ENCODE data around the gene CCDC191.

Gene CCDC191

GRCh38 chr3:114025451-114025850 lies 30.9 kb downstream of the CCDC191 start:
- H3K36me3 Mint-ChIP-seq: peaks cover 13% of the 10 kb centered on the region
- H3K4me1 Mint-ChIP-seq: peaks cover 6% of the 10 kb centered on the region
- ATAC-seq: no peak
- no peak overlapping the region for H3K27ac Mint-ChIP-seq
- H3K9me3 Mint-ChIP-seq: no peaks in the 10 kb centered on the region
- H3K4me3 Mint-ChIP-seq: no peak overlapping the region
- no peaks in the 10 kb centered on the region for H3K27me3 Mint-ChIP-seq

- no peak overlapping the region for H3K27ac Mint-ChIP-seq
- no peak overlapping the region for H3K4me3 Mint-ChIP-seq
- H3K27me3 Mint-ChIP-seq: no peaks in the 10 kb centered on the region
- no peaks in the 10 kb centered on the region for H3K9me3 Mint-ChIP-seq
- peaks cover 6% of the 10 kb centered on the region for H3K36me3 Mint-ChIP-seq
- no peak for ATAC-seq
- peaks cover 6% of the 10 kb centered on the region for H3K4me1 Mint-ChIP-seq
These were observed 34.1 kb downstream of the CCDC191 start for GRCh38 chr3:114022145-114022802.

- no peak for ATAC-seq
- H3K4me1 Mint-ChIP-seq: peaks cover 6% of the 10 kb centered on the region
- H3K27ac Mint-ChIP-seq: no peak overlapping the region
- H3K9me3 Mint-ChIP-seq: no peaks in the 10 kb centered on the region
- no peaks in the 10 kb centered on the region for H3K27me3 Mint-ChIP-seq
- H3K4me3 Mint-ChIP-seq: no peak overlapping the region
- H3K36me3 Mint-ChIP-seq: peaks cover under 1% of the 10 kb centered on the region
These were observed 35.4 kb downstream of the CCDC191 start for GRCh38 chr3:114020907-114021306.

- Mint-ChIP-seq H3K4me3 (no peak overlapping the region), H3K27me3 (no peaks in the 10 kb centered on the region), H3K9me3 (no peaks in the 10 kb centered on the region), H3K36me3 (peaks cover 11% of the 10 kb centered on the region), H3K4me1 (peaks cover 6% of the 10 kb centered on the region), H3K27ac (no peak overlapping the region)
- ATAC-seq: no peak
These were observed 36.8 kb downstream of the CCDC191 start for GRCh38 chr3:114019486-114019885.

GRCh38 chr3:114014211-114014610 lies 42.1 kb downstream of the CCDC191 start:
- Mint-ChIP-seq H3K4me1 (peaks cover 20% of the 10 kb centered on the region), H3K27ac (no peak overlapping the region), H3K4me3 (no peak overlapping the region), H3K9me3 (no peaks in the 10 kb centered on the region), H3K36me3 (peaks cover 16% of the 10 kb centered on the region), H3K27me3 (no peaks in the 10 kb centered on the region)
- no peak for ATAC-seq

GRCh38 chr3:114011059-114011797 lies 45.1 kb downstream of the CCDC191 start:
- peaks cover 20% of the 10 kb centered on the region for H3K4me1 Mint-ChIP-seq
- H3K27me3 Mint-ChIP-seq: no peaks in the 10 kb centered on the region
- peaks cover 16% of the 10 kb centered on the region for H3K36me3 Mint-ChIP-seq
- peak overlapping the region; percentile 84 for H3K27ac Mint-ChIP-seq
- peak overlapping the region; percentile 26 for H3K4me3 Mint-ChIP-seq
- ATAC-seq: peak; percentile 79
- H3K9me3 Mint-ChIP-seq: no peaks in the 10 kb centered on the region

GRCh38 chr3:114005481-114005880 lies 50.8 kb downstream of the CCDC191 start:
- Mint-ChIP-seq H3K27ac (peak overlapping the region; percentile 83), H3K27me3 (no peaks in the 10 kb centered on the region), H3K4me1 (peaks cover 24% of the 10 kb centered on the region), H3K9me3 (no peaks in the 10 kb centered on the region), H3K36me3 (peaks cover 14% of the 10 kb centered on the region), H3K4me3 (peak overlapping the region; percentile 50)
- ATAC-seq: peak; percentile 100

GRCh38 chr3:113985541-113985940 lies 70.8 kb downstream of the CCDC191 start:
- Mint-ChIP-seq H3K27ac (peak overlapping the region; percentile 91), H3K9me3 (no peaks in the 10 kb centered on the region), H3K4me3 (peak overlapping the region; percentile 62), H3K4me1 (peaks cover 59% of the 10 kb centered on the region), H3K36me3 (peaks cover 51% of the 10 kb centered on the region), H3K27me3 (no peaks in the 10 kb centered on the region)
- peak; percentile 95 for ATAC-seq

- Mint-ChIP-seq H3K4me1 (peaks cover 59% of the 10 kb centered on the region), H3K27ac (no peak overlapping the region), H3K36me3 (peaks cover 50% of the 10 kb centered on the region), H3K9me3 (no peaks in the 10 kb centered on the region), H3K27me3 (no peaks in the 10 kb centered on the region), H3K4me3 (no peak overlapping the region)
- ATAC-seq: no peak
These were observed 72.8 kb downstream of the CCDC191 start for GRCh38 chr3:113983544-113983943.

GRCh38 chr3:113981803-113982202 lies 74.5 kb downstream of the CCDC191 start:
- H3K4me1 Mint-ChIP-seq: peaks cover 71% of the 10 kb centered on the region
- H3K36me3 Mint-ChIP-seq: peaks cover 58% of the 10 kb centered on the region
- peak overlapping the region; percentile 50 for H3K27ac Mint-ChIP-seq
- no peak overlapping the region for H3K4me3 Mint-ChIP-seq
- no peaks in the 10 kb centered on the region for H3K9me3 Mint-ChIP-seq
- H3K27me3 Mint-ChIP-seq: no peaks in the 10 kb centered on the region
- ATAC-seq: peak; percentile 49

GRCh38 chr3:113979916-113980315 lies 76.4 kb downstream of the CCDC191 start:
- no peak for ATAC-seq
- H3K27ac Mint-ChIP-seq: no peak overlapping the region
- peaks cover 58% of the 10 kb centered on the region for H3K36me3 Mint-ChIP-seq
- no peaks in the 10 kb centered on the region for H3K9me3 Mint-ChIP-seq
- peaks cover 56% of the 10 kb centered on the region for H3K4me1 Mint-ChIP-seq
- no peaks in the 10 kb centered on the region for H3K27me3 Mint-ChIP-seq
- no peak overlapping the region for H3K4me3 Mint-ChIP-seq

- no peaks in the 10 kb centered on the region for H3K27me3 Mint-ChIP-seq
- H3K36me3 Mint-ChIP-seq: peaks cover 63% of the 10 kb centered on the region
- H3K4me3 Mint-ChIP-seq: no peak overlapping the region
- H3K4me1 Mint-ChIP-seq: peaks cover 37% of the 10 kb centered on the region
- peak; percentile 56 for ATAC-seq
- H3K27ac Mint-ChIP-seq: no peak overlapping the region
- H3K9me3 Mint-ChIP-seq: peaks cover 14% of the 10 kb centered on the region
These were observed 78.5 kb downstream of the CCDC191 start for GRCh38 chr3:113977822-113978221.

GRCh38 chr3:113968986-113969385 lies 87.3 kb downstream of the CCDC191 start:
- no peak overlapping the region for H3K27ac Mint-ChIP-seq
- no peaks in the 10 kb centered on the region for H3K27me3 Mint-ChIP-seq
- ATAC-seq: no peak
- H3K4me1 Mint-ChIP-seq: peaks cover 9% of the 10 kb centered on the region
- peaks cover 53% of the 10 kb centered on the region for H3K36me3 Mint-ChIP-seq
- peaks cover 20% of the 10 kb centered on the region for H3K9me3 Mint-ChIP-seq
- no peak overlapping the region for H3K4me3 Mint-ChIP-seq

- ATAC-seq: no peak
- H3K27me3 Mint-ChIP-seq: no peaks in the 10 kb centered on the region
- no peak overlapping the region for H3K27ac Mint-ChIP-seq
- no peak overlapping the region for H3K4me3 Mint-ChIP-seq
- no peaks in the 10 kb centered on the region for H3K9me3 Mint-ChIP-seq
- no peaks in the 10 kb centered on the region for H3K4me1 Mint-ChIP-seq
- H3K36me3 Mint-ChIP-seq: peaks cover 27% of the 10 kb centered on the region
These were observed 90.2 kb downstream of the CCDC191 start for GRCh38 chr3:113966172-113966571.

GRCh38 chr3:113963879-113964278 lies 92.4 kb downstream of the CCDC191 start:
- no peaks in the 10 kb centered on the region for H3K27me3 Mint-ChIP-seq
- no peak overlapping the region for H3K4me3 Mint-ChIP-seq
- no peaks in the 10 kb centered on the region for H3K9me3 Mint-ChIP-seq
- H3K4me1 Mint-ChIP-seq: no peaks in the 10 kb centered on the region
- no peak for ATAC-seq
- H3K27ac Mint-ChIP-seq: no peak overlapping the region
- peaks cover 43% of the 10 kb centered on the region for H3K36me3 Mint-ChIP-seq

- no peaks in the 10 kb centered on the region for H3K27me3 Mint-ChIP-seq
- H3K4me1 Mint-ChIP-seq: peaks cover 20% of the 10 kb centered on the region
- no peak for ATAC-seq
- H3K9me3 Mint-ChIP-seq: no peaks in the 10 kb centered on the region
- peaks cover 52% of the 10 kb centered on the region for H3K36me3 Mint-ChIP-seq
- no peak overlapping the region for H3K27ac Mint-ChIP-seq
- H3K4me3 Mint-ChIP-seq: no peak overlapping the region
These were observed 102.1 kb downstream of the CCDC191 start for GRCh38 chr3:113954091-113954685.

Data from stimulated activated memory B cell treated with anti-CD40 and anti-IgM and Interleukin-4, amounts not matched to agents 10 μg/mL and 1 μg/mL and 100 μg/mL, for 72 hours (primary cell).